ENCODE data around the gene CLUH. TPM values are rescaled to one million over a fixed set of nuclear protein-coding genes. Genes with fewer than 3 reads are reported as not detected.

CLUH gene
- total RNA-seq, 2 experiments from 2014 or later, result 34.4 to 34.8 TPM

DNA sequence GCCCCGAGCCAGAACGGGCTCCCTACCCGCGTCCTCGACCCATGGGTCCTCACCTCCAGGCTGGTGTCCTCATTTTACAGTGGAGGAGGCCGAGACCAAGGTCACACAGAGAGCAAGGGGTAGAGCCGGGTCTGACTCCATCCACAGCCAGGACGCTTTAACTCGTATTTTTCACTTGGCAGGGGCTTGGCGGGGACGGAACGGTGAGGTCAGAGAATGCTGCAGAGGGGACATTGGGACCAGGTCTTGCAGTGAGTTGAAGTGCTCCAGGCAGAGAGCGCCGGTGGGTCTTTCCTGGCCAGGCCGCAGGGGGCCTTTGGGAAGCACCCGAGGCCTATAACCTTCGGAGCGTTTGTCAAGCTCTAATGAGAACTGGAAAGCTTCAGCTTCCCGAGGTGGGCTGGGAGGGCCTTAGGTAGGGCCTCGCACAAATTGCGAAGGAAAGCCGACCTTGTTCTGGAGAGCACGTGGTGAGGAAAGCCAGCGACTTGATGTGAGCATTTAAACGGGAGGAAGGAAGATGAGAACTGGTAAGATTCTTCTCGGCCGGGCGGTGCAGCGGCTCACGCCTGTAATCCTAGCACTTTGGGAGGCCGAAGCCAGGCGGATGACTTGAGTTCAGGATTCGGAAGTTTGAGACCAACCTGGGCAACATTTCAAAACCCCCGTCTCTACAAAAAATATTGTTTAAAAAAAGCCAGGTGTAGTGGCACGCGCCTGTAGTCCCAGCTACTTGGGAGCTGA lies 908 bp upstream of the CLUH start:
- H3K36me3 Mint-ChIP-seq (ENCODE audit: low read depth), result peaks cover 5% of the 10 kb centered on the region
- H3K27ac Mint-ChIP-seq, result peak overlapping the region; percentile 64
- no peak for TF ChIP-seq CTCF (IDR thresholded peaks at IDR 0.05)
- H3K27me3 Mint-ChIP-seq, result no peaks in the 10 kb centered on the region
- intact Hi-C loops (cut with DNase I, micrococcal nuclease), result loop anchor here in 1 of 2 experiments (5.0 to 10.0 kb wide), 4 partner anchors 35 to 922 kb away; partner anchors contain the start of genes CCDC92B, CTNS, DPH1 and SHPK
- peak overlapping the region in 1 of 2 donors; percentile 30 for H3K27ac ChIP-seq (ENCODE audit: low read depth in 1 of 2, low read length in 2 of 2)
- peaks cover 28% of the 10 kb centered on the region for H3K4me1 Mint-ChIP-seq (ENCODE audit: low read depth)
- no peaks in the 10 kb centered on the region for H3K9me3 ChIP-seq (ENCODE audit: control insufficient read depth in 1 of 2, insufficient read depth in 1 of 2, low read length in 2 of 2)
- no peaks in the 10 kb centered on the region for H3K36me3 ChIP-seq (ENCODE audit: insufficient read depth, low read length)
- DNase-seq, result peak in 1 of 14 experiments; percentile 34
- no peaks in the 10 kb centered on the region for H3K27me3 ChIP-seq (ENCODE audit: control insufficient read depth in 1 of 2, insufficient read depth in 2 of 2, low read length in 2 of 2)
- ChIA-PET POLR2A (no interaction called here), CTCF (no interaction called here)
- H3K9me3 Mint-ChIP-seq, result no peaks in the 10 kb centered on the region
- H3K4me3 ChIP-seq (ENCODE audit: low read length), result peak overlapping the region; percentile 64
- H3K4me3 Mint-ChIP-seq, result peak overlapping the region; percentile 86
- peaks cover 47% of the 10 kb centered on the region for H3K4me1 ChIP-seq (ENCODE audit: insufficient read depth, low read length)
- no peak for ATAC-seq (ENCODE audit: poor library complexity)

GRCh38 chr17:2710803-2711607 lies 559 bp downstream of the CLUH start:
- H3K36me3 Mint-ChIP-seq (ENCODE audit: low read depth), result peaks cover 5% of the 10 kb centered on the region
- peak overlapping the region; percentile 71 for H3K4me3 ChIP-seq (ENCODE audit: low read length)
- H3K27me3 ChIP-seq (ENCODE audit: control insufficient read depth in 1 of 2, insufficient read depth in 2 of 2, low read length in 2 of 2), result no peaks in the 10 kb centered on the region
- ChIA-PET POLR2A (interaction anchor here (0.7 to 1.0 kb wide), 3 partner anchors 22 to 925 kb away, joined by 3 to 5 read pairs (median 4); partner anchors contain the start of genes CTNS, PAFAH1B1 and SHPK), CTCF (no interaction called here)
- no peak overlapping the region for H3K27ac ChIP-seq (ENCODE audit: low read depth in 1 of 2, low read length in 2 of 2)
- H3K9me3 ChIP-seq (ENCODE audit: control insufficient read depth in 1 of 2, insufficient read depth in 1 of 2, low read length in 2 of 2), result no peaks in the 10 kb centered on the region
- H3K4me1 Mint-ChIP-seq (ENCODE audit: low read depth), result peaks cover 28% of the 10 kb centered on the region
- peak overlapping the region; percentile 84 for H3K27ac Mint-ChIP-seq
- peaks cover 55% of the 10 kb centered on the region for H3K4me1 ChIP-seq (ENCODE audit: insufficient read depth, low read length)
- H3K27me3 Mint-ChIP-seq, result no peaks in the 10 kb centered on the region
- DNase-seq (peak in 6 of 14 experiments; percentile 13 to 63 (median 24)), ATAC-seq (ENCODE audit: poor library complexity) (peak; percentile 12)
- peak overlapping the region; percentile 92 for H3K4me3 Mint-ChIP-seq
- no peaks in the 10 kb centered on the region for H3K9me3 Mint-ChIP-seq
- TF ChIP-seq CTCF (IDR thresholded peaks at IDR 0.05), result no peak
- intact Hi-C loops (cut with DNase I, micrococcal nuclease), result loop anchor here in 1 of 2 experiments (1.0 to 10.0 kb wide), 6 partner anchors 36 to 924 kb away; partner anchors contain the start of genes CCDC92B, CTNS, DPH1 and METTL16
- H3K36me3 ChIP-seq (ENCODE audit: insufficient read depth, low read length), result no peaks in the 10 kb centered on the region

GRCh38 chr17:2710071-2710802 lies 1.3 kb downstream of the CLUH start:
- DNase-seq, result peak in 1 of 14 experiments; percentile 29

More at GRCh38 chr17:2710071-2710802, 1.3 kb downstream of the CLUH start:
- intact Hi-C loops (cut with DNase I, micrococcal nuclease), result loop anchor here in 1 of 2 experiments (2.0 to 10.0 kb wide), 5 partner anchors 37 to 925 kb away; partner anchors contain the start of genes CCDC92B, CTNS, DPH1 and METTL16
- CTCF ChIA-PET, result no interaction called here
- H3K4me3 ChIP-seq (ENCODE audit: low read length), result peak overlapping the region; percentile 71
- H3K9me3 ChIP-seq (ENCODE audit: control insufficient read depth in 1 of 2, insufficient read depth in 1 of 2, low read length in 2 of 2), result no peaks in the 10 kb centered on the region
- H3K36me3 ChIP-seq (ENCODE audit: insufficient read depth, low read length), result no peaks in the 10 kb centered on the region
- peak overlapping the region; percentile 92 for H3K4me3 Mint-ChIP-seq
- no peak overlapping the region for H3K27ac ChIP-seq (ENCODE audit: low read depth in 1 of 2, low read length in 2 of 2)
- H3K4me1 Mint-ChIP-seq (ENCODE audit: low read depth), result peaks cover 33% of the 10 kb centered on the region
- H3K4me1 ChIP-seq (ENCODE audit: insufficient read depth, low read length), result peaks cover 57% of the 10 kb centered on the region
- no peaks in the 10 kb centered on the region for H3K9me3 Mint-ChIP-seq
- ATAC-seq (ENCODE audit: poor library complexity), result no peak
- H3K27me3 ChIP-seq (ENCODE audit: control insufficient read depth in 1 of 2, insufficient read depth in 2 of 2, low read length in 2 of 2), result no peaks in the 10 kb centered on the region
- H3K36me3 Mint-ChIP-seq (ENCODE audit: low read depth), result peaks cover 11% of the 10 kb centered on the region
- TF ChIP-seq CTCF (IDR thresholded peaks at IDR 0.05), result no peak
- H3K27ac Mint-ChIP-seq, result peak overlapping the region; percentile 84
- no peaks in the 10 kb centered on the region for H3K27me3 Mint-ChIP-seq
- POLR2A ChIA-PET, result interaction anchor here (0.7 to 1.0 kb wide), 3 partner anchors 21 to 926 kb away, joined by 3 to 5 read pairs (median 4); partner anchors contain the start of genes CTNS, PAFAH1B1 and SHPK

Measured in CD4-positive, alpha-beta T cell (primary cell).